Measurements from ENCODE around the gene HSF5. TPM values are rescaled to one million over a fixed set of nuclear protein-coding genes. Genes with fewer than 3 reads are reported as not detected.

Gene HSF5
- polyA plus RNA-seq, 1 experiment, result not detected

DNA sequence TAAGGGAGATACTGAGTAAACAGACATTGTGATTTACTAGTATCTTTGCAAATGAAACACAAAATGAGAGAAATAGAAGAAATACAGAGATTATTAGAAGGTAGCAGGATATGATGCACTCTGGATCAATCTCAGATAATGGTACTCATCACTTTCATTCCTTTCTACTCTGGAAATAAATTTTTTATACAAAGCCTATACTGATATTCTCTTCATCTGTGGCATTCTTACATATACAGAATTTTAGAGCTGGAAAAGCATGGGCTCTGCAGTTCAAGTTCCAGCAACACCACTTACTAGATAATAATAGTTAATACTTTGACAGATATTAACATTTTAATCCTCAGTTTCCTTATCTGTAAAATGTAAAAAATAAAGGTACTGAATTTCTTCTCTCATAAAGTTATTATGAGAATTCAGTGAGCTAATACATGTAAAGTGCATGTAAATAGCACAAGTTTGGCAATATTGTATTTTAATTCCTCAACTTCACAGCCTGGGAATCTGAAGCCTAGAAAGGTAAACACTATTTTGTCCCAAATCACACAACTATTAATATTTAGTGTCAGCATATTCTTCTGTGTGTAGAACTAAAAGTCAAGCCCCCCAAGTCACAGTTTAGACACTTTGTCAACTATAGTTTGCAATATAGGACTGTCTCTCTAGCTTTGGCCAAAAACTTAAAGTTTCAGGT lies 77.3 kb downstream of the HSF5 start:
- TF ChIP-seq, protein P1, sequence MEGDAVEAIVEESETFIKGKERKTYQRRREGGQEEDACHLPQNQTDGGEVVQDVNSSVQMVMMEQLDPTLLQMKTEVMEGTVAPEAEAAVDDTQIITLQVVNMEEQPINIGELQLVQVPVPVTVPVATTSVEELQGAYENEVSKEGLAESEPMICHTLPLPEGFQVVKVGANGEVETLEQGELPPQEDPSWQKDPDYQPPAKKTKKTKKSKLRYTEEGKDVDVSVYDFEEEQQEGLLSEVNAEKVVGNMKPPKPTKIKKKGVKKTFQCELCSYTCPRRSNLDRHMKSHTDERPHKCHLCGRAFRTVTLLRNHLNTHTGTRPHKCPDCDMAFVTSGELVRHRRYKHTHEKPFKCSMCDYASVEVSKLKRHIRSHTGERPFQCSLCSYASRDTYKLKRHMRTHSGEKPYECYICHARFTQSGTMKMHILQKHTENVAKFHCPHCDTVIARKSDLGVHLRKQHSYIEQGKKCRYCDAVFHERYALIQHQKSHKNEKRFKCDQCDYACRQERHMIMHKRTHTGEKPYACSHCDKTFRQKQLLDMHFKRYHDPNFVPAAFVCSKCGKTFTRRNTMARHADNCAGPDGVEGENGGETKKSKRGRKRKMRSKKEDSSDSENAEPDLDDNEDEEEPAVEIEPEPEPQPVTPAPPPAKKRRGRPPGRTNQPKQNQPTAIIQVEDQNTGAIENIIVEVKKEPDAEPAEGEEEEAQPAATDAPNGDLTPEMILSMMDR (IDR thresholded peaks at IDR 0.05; ENCODE audit: low read depth, low read length), result no peak
- POLR2A ChIA-PET, result no interaction called here
- H3K9me3 ChIP-seq (ENCODE audit: control insufficient read depth, insufficient read depth, low read length), result no peaks in the 10 kb centered on the region
- peaks cover 7% of the 10 kb centered on the region for H3K27me3 ChIP-seq (ENCODE audit: control insufficient read depth, insufficient read depth, low read length)
- DNase-seq (ENCODE audit: low read depth, low spot score), result no peak
- no peak overlapping the region for H3K4me3 ChIP-seq (ENCODE audit: low read depth, low read length)
- CTCF ChIA-PET, result interaction anchor here (0.6 kb wide), 1 partner anchor 93 kb away, joined by 3 read pairs; no protein-coding TSS in a partner anchor
- no peak overlapping the region for H3K27ac ChIP-seq (ENCODE audit: low read depth, low read length)

DNA sequence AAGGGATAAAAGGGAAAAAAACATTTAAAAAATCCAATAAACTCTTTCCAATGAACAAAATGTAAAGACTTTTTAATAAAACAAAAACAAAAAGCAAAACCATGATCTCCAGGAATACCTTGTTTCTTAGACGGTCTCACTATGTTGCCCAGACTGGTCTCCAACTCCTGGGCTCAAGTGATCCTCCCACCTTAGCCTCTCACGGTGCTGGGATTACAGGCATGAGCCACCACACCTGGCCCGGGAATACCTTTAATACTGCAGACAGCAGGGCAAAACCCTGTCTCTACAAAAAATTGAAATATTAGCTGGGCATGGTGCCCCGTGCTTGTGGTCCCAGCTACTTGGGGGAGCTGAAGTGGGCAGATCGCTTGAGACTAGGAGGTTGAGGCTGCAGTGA lies 78.8 kb downstream of the HSF5 start:
- Histone ChIP-seq H3K27ac (ENCODE audit: low read depth, low read length) (no peak overlapping the region), H3K9me3 (ENCODE audit: control insufficient read depth, insufficient read depth, low read length) (no peaks in the 10 kb centered on the region), H3K4me3 (ENCODE audit: low read depth, low read length) (no peak overlapping the region), H3K27me3 (ENCODE audit: control insufficient read depth, insufficient read depth, low read length) (no peaks in the 10 kb centered on the region)
- CTCF ChIA-PET, result interaction anchor here (0.5 to 1.9 kb wide), 2 partner anchors 92 to 600 kb away, joined by 3 to 4 read pairs; no protein-coding TSS in a partner anchor
- no peak for DNase-seq (ENCODE audit: low read depth, low spot score)
- POLR2A ChIA-PET, result no interaction called here
- TF ChIP-seq, protein P1 (IDR thresholded peaks at IDR 0.05; ENCODE audit: low read depth, low read length), result no peak

DNA sequence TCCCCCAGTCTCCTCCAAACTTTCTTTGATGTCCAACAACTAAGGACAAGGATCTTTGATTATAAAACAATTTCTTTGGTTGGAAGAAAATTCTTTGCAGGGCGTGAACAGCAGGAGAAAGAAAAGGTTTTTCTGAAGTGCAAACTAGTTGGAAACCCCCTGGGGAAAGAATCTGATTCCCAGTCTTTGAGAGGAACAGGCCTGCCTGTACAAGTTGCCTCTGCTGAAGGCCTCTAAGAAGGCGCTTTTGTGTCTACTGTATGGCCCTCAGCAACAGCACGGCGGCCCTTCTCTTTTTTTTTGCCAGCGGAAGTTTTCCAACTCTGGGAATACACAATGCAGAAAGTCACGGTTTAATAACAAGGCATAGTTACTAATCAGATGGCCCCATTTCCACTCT lies 84.9 kb downstream of the HSF5 start:
- no peak overlapping the region for H3K4me3 ChIP-seq (ENCODE audit: low read depth, low read length)
- CTCF ChIA-PET, result no interaction called here
- no peak overlapping the region for H3K27ac ChIP-seq (ENCODE audit: low read depth, low read length)
- no peaks in the 10 kb centered on the region for H3K27me3 ChIP-seq (ENCODE audit: control insufficient read depth, insufficient read depth, low read length)
- TF ChIP-seq, protein P1 (IDR thresholded peaks at IDR 0.05; ENCODE audit: low read depth, low read length), result no peak
- POLR2A ChIA-PET, result no interaction called here
- DNase-seq (ENCODE audit: low read depth, low spot score), result no peak
- H3K9me3 ChIP-seq (ENCODE audit: control insufficient read depth, insufficient read depth, low read length), result no peaks in the 10 kb centered on the region

DNA sequence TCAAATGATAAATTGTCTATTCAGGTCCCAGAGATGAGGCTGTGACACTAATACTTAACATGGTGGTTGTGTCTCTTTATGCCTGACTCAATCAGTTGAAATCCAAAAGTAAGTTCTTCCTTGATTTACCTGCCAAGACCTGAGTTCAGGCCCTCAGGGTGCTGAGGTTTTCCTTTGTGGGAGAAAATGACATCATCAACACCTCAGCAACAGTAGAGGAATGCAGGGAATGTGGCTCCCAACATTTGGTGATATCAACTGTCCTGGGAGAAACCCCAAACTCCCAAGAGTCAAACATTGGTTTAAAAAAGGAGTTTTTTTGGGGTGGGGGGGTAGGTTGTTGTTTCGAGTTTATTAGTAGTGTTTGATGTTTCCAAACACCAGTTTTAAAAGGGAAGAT lies 85.5 kb downstream of the HSF5 start:
- H3K4me3 ChIP-seq (ENCODE audit: low read depth, low read length), result no peak overlapping the region
- TF ChIP-seq, protein P1 (IDR thresholded peaks at IDR 0.05; ENCODE audit: low read depth, low read length), result no peak
- POLR2A ChIA-PET, result no interaction called here
- CTCF ChIA-PET, result no interaction called here
- H3K27ac ChIP-seq (ENCODE audit: low read depth, low read length), result no peak overlapping the region
- no peak for DNase-seq (ENCODE audit: low read depth, low spot score)
- no peaks in the 10 kb centered on the region for H3K27me3 ChIP-seq (ENCODE audit: control insufficient read depth, insufficient read depth, low read length)
- H3K9me3 ChIP-seq (ENCODE audit: control insufficient read depth, insufficient read depth, low read length), result no peaks in the 10 kb centered on the region

DNA sequence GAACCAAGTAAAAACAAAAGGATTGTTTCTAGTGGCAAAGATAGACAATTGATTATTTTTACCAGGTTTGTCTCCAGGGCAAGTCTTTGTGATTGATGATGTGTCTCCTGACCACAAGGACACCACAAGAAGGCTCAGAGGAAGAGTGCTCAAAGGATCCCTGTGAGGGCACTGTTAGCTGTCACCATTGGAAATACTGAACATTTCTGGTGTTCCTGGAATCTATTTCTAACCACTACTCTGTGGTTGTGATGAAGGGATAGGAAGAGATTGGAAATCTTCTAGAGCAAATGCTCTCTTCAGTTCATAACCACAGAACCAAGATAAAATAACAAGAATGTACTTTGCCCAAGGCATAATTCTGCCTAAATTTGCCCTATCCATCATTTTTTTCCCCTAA lies 86.2 kb downstream of the HSF5 start:
- H3K27me3 ChIP-seq (ENCODE audit: control insufficient read depth, insufficient read depth, low read length), result no peaks in the 10 kb centered on the region
- TF ChIP-seq, protein P1 (IDR thresholded peaks at IDR 0.05; ENCODE audit: low read depth, low read length), result no peak
- POLR2A ChIA-PET, result no interaction called here
- no peak for DNase-seq (ENCODE audit: low read depth, low spot score)
- no peak overlapping the region for H3K4me3 ChIP-seq (ENCODE audit: low read depth, low read length)
- no peaks in the 10 kb centered on the region for H3K9me3 ChIP-seq (ENCODE audit: control insufficient read depth, insufficient read depth, low read length)
- H3K27ac ChIP-seq (ENCODE audit: low read depth, low read length), result no peak overlapping the region
- CTCF ChIA-PET, result no interaction called here
